ENCODE measurements around the gene BTRC.

BTRC gene

GRCh38 chr10:101353692-101354327 lies at the start of gene BTRC:
TSS of gene BTRC (plus strand) at chr10:101354165. CDS start at chr10:101354181, 16 bp downstream.
- peak within 1 kb of the TSS; percentile 75 for H3K9ac ChIP-seq (ENCODE audit: low read length)
- H3K27me3 ChIP-seq (ENCODE audit: control insufficient read depth, insufficient read depth, low read length) = peaks cover 3% of the 10 kb centered on the region
- no peaks in the 10 kb centered on the region for H3K36me3 ChIP-seq (ENCODE audit: control insufficient read depth, insufficient read depth, low read length)
- H3K9me3 ChIP-seq (ENCODE audit: control insufficient read depth, low read length) = no peaks in the 10 kb centered on the region
- H3K4me3 ChIP-seq (ENCODE audit: low read length) = peak within 1 kb of the TSS; percentile 47
- H3K4me1 ChIP-seq (ENCODE audit: control insufficient read depth, insufficient read depth, low read length) = no peaks in the 10 kb centered on the region

- Histone ChIP-seq H3K4me3 (ENCODE audit: low read length) (no peak overlapping the region), H3K27me3 (ENCODE audit: control insufficient read depth, insufficient read depth, low read length) (peaks cover 53% of the 10 kb centered on the region)
These were observed 49.6 kb upstream of the BTRC start for GRCh38 chr10:101304316-101304715.

GRCh38 chr10:101305320-101306241 lies 48.4 kb upstream of the BTRC start:
- Histone ChIP-seq H3K9me3 (ENCODE audit: control insufficient read depth, low read length) (no peaks in the 10 kb centered on the region), H3K9ac (ENCODE audit: low read length) (no peak overlapping the region), H3K4me1 (ENCODE audit: control insufficient read depth, insufficient read depth, low read length) (peaks cover 4% of the 10 kb centered on the region), H3K27me3 (ENCODE audit: control insufficient read depth, insufficient read depth, low read length) (peaks cover 50% of the 10 kb centered on the region), H3K36me3 (ENCODE audit: control insufficient read depth, insufficient read depth, low read length) (no peaks in the 10 kb centered on the region), H3K4me3 (ENCODE audit: low read length) (no peak overlapping the region)

More at GRCh38 chr10:101304316-101304715, 49.6 kb upstream of the BTRC start:
- Histone ChIP-seq H3K9me3 (ENCODE audit: control insufficient read depth, low read length) (no peaks in the 10 kb centered on the region), H3K4me1 (ENCODE audit: control insufficient read depth, insufficient read depth, low read length) (no peaks in the 10 kb centered on the region), H3K36me3 (ENCODE audit: control insufficient read depth, insufficient read depth, low read length) (no peaks in the 10 kb centered on the region), H3K9ac (ENCODE audit: low read length) (no peak overlapping the region)

- H3K9ac ChIP-seq (ENCODE audit: low read length) = no peak overlapping the region
- H3K9me3 ChIP-seq (ENCODE audit: control insufficient read depth, low read length) = no peaks in the 10 kb centered on the region
- peaks cover 11% of the 10 kb centered on the region for H3K4me1 ChIP-seq (ENCODE audit: control insufficient read depth, insufficient read depth, low read length)
- no peaks in the 10 kb centered on the region for H3K36me3 ChIP-seq (ENCODE audit: control insufficient read depth, insufficient read depth, low read length)
- H3K27me3 ChIP-seq (ENCODE audit: control insufficient read depth, insufficient read depth, low read length) = peaks cover 63% of the 10 kb centered on the region
- H3K4me3 ChIP-seq (ENCODE audit: low read length) = no peak overlapping the region
These were observed 45.9 kb upstream of the BTRC start for GRCh38 chr10:101308051-101308450.

GRCh38 chr10:101310529-101311184 lies 43.3 kb upstream of the BTRC start:
- Histone ChIP-seq H3K36me3 (ENCODE audit: control insufficient read depth, insufficient read depth, low read length) (no peaks in the 10 kb centered on the region), H3K27me3 (ENCODE audit: control insufficient read depth, insufficient read depth, low read length) (peaks cover 51% of the 10 kb centered on the region), H3K9me3 (ENCODE audit: control insufficient read depth, low read length) (no peaks in the 10 kb centered on the region), H3K4me1 (ENCODE audit: control insufficient read depth, insufficient read depth, low read length) (peaks cover 11% of the 10 kb centered on the region), H3K4me3 (ENCODE audit: low read length) (no peak overlapping the region), H3K9ac (ENCODE audit: low read length) (no peak overlapping the region)

GRCh38 chr10:101311185-101312066 lies 42.5 kb upstream of the BTRC start:
- Histone ChIP-seq H3K9ac (ENCODE audit: low read length) (no peak overlapping the region), H3K36me3 (ENCODE audit: control insufficient read depth, insufficient read depth, low read length) (no peaks in the 10 kb centered on the region), H3K4me1 (ENCODE audit: control insufficient read depth, insufficient read depth, low read length) (peaks cover 11% of the 10 kb centered on the region), H3K9me3 (ENCODE audit: control insufficient read depth, low read length) (no peaks in the 10 kb centered on the region), H3K4me3 (ENCODE audit: low read length) (no peak overlapping the region), H3K27me3 (ENCODE audit: control insufficient read depth, insufficient read depth, low read length) (peaks cover 44% of the 10 kb centered on the region)

- Histone ChIP-seq H3K9ac (ENCODE audit: low read length) (no peak overlapping the region), H3K9me3 (ENCODE audit: control insufficient read depth, low read length) (no peaks in the 10 kb centered on the region), H3K4me1 (ENCODE audit: control insufficient read depth, insufficient read depth, low read length) (no peaks in the 10 kb centered on the region), H3K4me3 (ENCODE audit: low read length) (no peak overlapping the region), H3K27me3 (ENCODE audit: control insufficient read depth, insufficient read depth, low read length) (peaks cover 14% of the 10 kb centered on the region), H3K36me3 (ENCODE audit: control insufficient read depth, insufficient read depth, low read length) (no peaks in the 10 kb centered on the region)
These were observed 34.6 kb upstream of the BTRC start for GRCh38 chr10:101319241-101319915.

- no peak overlapping the region for H3K9ac ChIP-seq (ENCODE audit: low read length)
- no peaks in the 10 kb centered on the region for H3K9me3 ChIP-seq (ENCODE audit: control insufficient read depth, low read length)
- H3K4me3 ChIP-seq (ENCODE audit: low read length) = no peak overlapping the region
- H3K4me1 ChIP-seq (ENCODE audit: control insufficient read depth, insufficient read depth, low read length) = no peaks in the 10 kb centered on the region
- H3K27me3 ChIP-seq (ENCODE audit: control insufficient read depth, insufficient read depth, low read length) = peaks cover 11% of the 10 kb centered on the region
- no peaks in the 10 kb centered on the region for H3K36me3 ChIP-seq (ENCODE audit: control insufficient read depth, insufficient read depth, low read length)
These were observed 32.9 kb upstream of the BTRC start for GRCh38 chr10:101321073-101321472.

GRCh38 chr10:101322266-101323108 lies 31.5 kb upstream of the BTRC start:
- Histone ChIP-seq H3K9me3 (ENCODE audit: control insufficient read depth, low read length) (no peaks in the 10 kb centered on the region), H3K4me3 (ENCODE audit: low read length) (no peak overlapping the region), H3K9ac (ENCODE audit: low read length) (no peak overlapping the region), H3K4me1 (ENCODE audit: control insufficient read depth, insufficient read depth, low read length) (no peaks in the 10 kb centered on the region), H3K36me3 (ENCODE audit: control insufficient read depth, insufficient read depth, low read length) (no peaks in the 10 kb centered on the region), H3K27me3 (ENCODE audit: control insufficient read depth, insufficient read depth, low read length) (peaks cover 11% of the 10 kb centered on the region)

GRCh38 chr10:101323495-101323894 lies 30.5 kb upstream of the BTRC start:
- H3K9me3 ChIP-seq (ENCODE audit: control insufficient read depth, low read length) = no peaks in the 10 kb centered on the region

More at GRCh38 chr10:101323495-101323894, 30.5 kb upstream of the BTRC start:
- peaks cover 11% of the 10 kb centered on the region for H3K27me3 ChIP-seq (ENCODE audit: control insufficient read depth, insufficient read depth, low read length)
- no peaks in the 10 kb centered on the region for H3K36me3 ChIP-seq (ENCODE audit: control insufficient read depth, insufficient read depth, low read length)
- H3K4me3 ChIP-seq (ENCODE audit: low read length) = no peak overlapping the region
- no peak overlapping the region for H3K9ac ChIP-seq (ENCODE audit: low read length)
- H3K4me1 ChIP-seq (ENCODE audit: control insufficient read depth, insufficient read depth, low read length) = no peaks in the 10 kb centered on the region

All from mucosa of stomach (tissue), 1 donor.